GM13977 (cell line): ENCODE data around the gene SYNDIG1.

Source experiments
- DNase-seq: peaks from one replicate; pipeline ENCODE4 v3.0.0; 2012; ENCODE audit warnings: low spot score
- CTCF ChIP-seq: IDR thresholded peaks from 2 replicates; pipeline ENCODE4 v1.5.1; 2012; ENCODE audit warnings: mild to moderate bottlenecking, control low read depth; ENCODE audit not compliant: insufficient read depth; ENCODE audit errors: extremely low read depth, missing control alignments
- in situ Hi-C: fragments of 300-500 bp; cut with MboI; formaldehyde crosslinking; loops from one replicate; pipeline ENCODE4 v1.12.0; 2022; ENCODE audit warnings: low sequenced_read_pairs, low pct_unique_long_range_greater_than_20kb, mixed read lengths, inconsistent platforms; ENCODE audit not compliant: unreplicated experiment

Gene SYNDIG1

GRCh38 chr20:24499472-24499871 is 30.0 kb downstream of the SYNDIG1 start:
- no peak for TF ChIP-seq CTCF
- in situ Hi-C loops: no loop called here
- no peak for DNase-seq

- no peak for TF ChIP-seq CTCF
- in situ Hi-C loops: no loop called here
- DNase-seq: no peak
Measured at GRCh38 chr20:24501764-24502556, 32.5 kb downstream of the SYNDIG1 start.

DNA sequence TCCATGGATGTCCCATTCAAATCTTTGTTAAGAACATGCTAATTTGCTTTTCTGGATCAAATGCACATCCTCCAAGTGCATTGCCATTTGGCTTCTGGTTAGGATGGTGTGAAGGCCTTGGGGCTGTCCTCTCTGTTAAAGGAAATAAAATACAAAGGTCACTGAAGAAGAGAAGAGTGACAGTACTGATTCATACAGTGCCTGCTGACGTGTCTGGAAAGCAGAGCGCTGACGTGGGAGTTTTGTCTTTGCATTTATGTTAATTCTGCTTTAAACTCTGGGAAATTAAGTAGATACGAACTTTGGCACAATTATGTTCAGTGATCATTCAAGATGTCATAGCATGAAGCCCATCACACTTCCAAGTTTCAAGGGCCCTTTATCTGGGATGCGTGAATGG is 33.2 kb downstream of the SYNDIG1 start:
- DNase-seq: no peak
- in situ Hi-C loops: no loop called here
- no peak for TF ChIP-seq CTCF

DNA sequence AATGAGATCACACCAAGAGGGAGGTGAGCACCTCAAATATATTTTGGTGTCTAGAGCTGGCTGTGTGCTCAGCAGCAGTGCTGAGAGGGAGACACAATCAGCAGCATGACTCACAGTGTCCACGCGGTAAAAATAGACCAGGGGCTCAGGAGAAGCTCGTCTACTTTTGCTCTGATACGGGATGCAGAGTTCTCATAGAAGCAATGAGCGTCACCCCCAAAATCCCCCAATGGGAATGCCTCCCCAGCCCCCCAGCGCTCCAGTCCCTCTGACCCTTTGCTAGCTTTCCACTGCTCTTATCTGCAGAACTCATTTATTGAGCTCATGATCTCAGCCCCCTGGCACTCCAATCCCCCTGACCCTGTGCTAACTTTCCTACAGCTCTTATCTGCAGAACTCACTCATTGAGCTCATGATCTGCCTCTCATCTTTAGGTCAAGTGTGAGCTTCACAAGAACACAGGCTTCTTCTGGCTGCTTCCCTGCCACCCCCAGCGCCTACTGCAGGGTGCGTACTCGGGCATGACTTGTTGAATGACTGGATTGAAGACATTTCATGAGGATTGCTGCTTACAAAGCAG is 34.0 kb downstream of the SYNDIG1 start:
- no peak for DNase-seq
- TF ChIP-seq CTCF: no peak
- in situ Hi-C loops: no loop called here

- no peak for DNase-seq
- in situ Hi-C loops: no loop called here
- no peak for TF ChIP-seq CTCF
Measured at GRCh38 chr20:24504331-24505285, 35.2 kb downstream of the SYNDIG1 start.

- in situ Hi-C loops: no loop called here
- no peak for DNase-seq
- TF ChIP-seq CTCF: no peak
Measured at GRCh38 chr20:24506146-24506545, 36.7 kb downstream of the SYNDIG1 start.
